Adrenal gland (tissue), 12 donors: ENCODE measurements around the gene BCL2L14. TPM values are rescaled to one million over a fixed set of nuclear protein-coding genes. Genes with fewer than 3 reads are reported as not detected.

Experiments used
- DNase-seq, 7 donors: peaks; one replicate each; pipeline ENCODE4 v3.0.0-alpha.2; 2019 to 2020
- H3K27ac ChIP-seq, 5 donors: fragments of 200-600 bp; sonication (generic) in 4 of 5; 1 replicate in 3 of 5; 2 replicates in 2 of 5; pipeline versions ENCODE4 v1.5.1 to v1.8.0; 2016 to 2020; ENCODE audit warnings: mild to moderate bottlenecking in 1 of 5
- H3K27me3 ChIP-seq: fragments of 200-600 bp; 2 replicates; pipeline ENCODE4 v1.8.0; 2021
- H3K36me3 ChIP-seq, 2 donors: fragments of 200-600 bp; replicated peaks in 1 of 2; 1 replicate in 1 of 2; 2 replicates in 1 of 2; pipeline versions ENCODE4 v1.5.1 to v1.8.0; 2018 to 2022
- H3K4me1 ChIP-seq, 2 donors: fragments of 200-600 bp; replicated peaks in 1 of 2; 1 replicate in 1 of 2; 2 replicates in 1 of 2; pipeline versions ENCODE4 v1.5.1 to v1.8.0; 2018 to 2021
- H3K4me3 ChIP-seq, 4 donors: fragments of 200-600 bp; sonication (generic) in 3 of 4; one replicate each; pipeline ENCODE4 v1.5.1; 2016 to 2018
- H3K9me3 ChIP-seq, 3 donors: fragments of 200-600 bp; sonication (generic) in 1 of 3; replicated peaks in 1 of 3; 1 replicate in 2 of 3; 2 replicates in 1 of 3; pipeline versions ENCODE4 v1.5.1 to v1.8.0; 2016 to 2021
- POLR2A ChIP-seq, 2 donors: fragments of 450-650 bp; IDR thresholded peaks; one replicate each; pipeline ENCODE4 v1.6.1; 2017; ENCODE audit warnings: antibody characterized with exemption in 2 of 2, mild to moderate bottlenecking in 2 of 2, moderate library complexity in 1 of 2
- WGBS, 4 donors: extraction: QIAGEN DNeasy Blood & Tissue Kit in 2 of 4; methylation state at CpG; one replicate each; pipeline versions ENCODE4 v1.1.5 to v1.1.7; 2013 to 2017; 5-methylcytosine and 5-hydroxymethylcytosine counted together
- intact Hi-C, 2 donors: fragments of 100-400 bp; cut with DNase I; formaldehyde crosslinking; loops; one replicate each; pipeline versions ENCODE4 v1.14.1 to v1.15.0; 2022 to 2023
- polyA plus RNA-seq, 3 donors: library from polyadenylated mRNA; stranded (reverse); fragments of 200-250 nt in 2 of 3; fragments of 350-450 nt in 1 of 3; fragmentation: Illumina TruSeq in 1 of 3; extraction: RNeasy Lipid Tissue Mini Kit (QIAGEN cat#74804) in 1 of 3; gene quantifications; one replicate each; pipeline ENCODE4 v1.2.3, GENCODE V29; 2013 to 2014
- total RNA-seq, 9 donors: library from RNA; depleted of rRNA in 4 of 9; stranded (reverse); fragments of >200 nt in 4 of 9; fragments of 120-200 nt in 1 of 9; fragmentation: NEBNext Ultra II Directional in 1 of 9; extraction: Animal tissue kit (Norgen Biotek cat#: 25700) in 1 of 9; gene quantifications; one replicate each; pipeline versions ENCODE4 v1.1.0 to v1.2.4, GENCODE V29; 2013 to 2023
- TF ChIP-seq, protein P1 (sequence below), 6 experiments: fragments of 450-650 bp in 4 of 6; fragments of 200-600 bp in 2 of 6; sonication (generic) in 1 of 6; IDR thresholded peaks; 1 replicate in 5 of 6; 2 replicates in 1 of 6; pipeline versions ENCODE4 v1.5.1 to v1.8.0; 2016 to 2021; ENCODE audit warnings: antibody characterized with exemption in 6 of 6, mild to moderate bottlenecking in 2 of 6, moderate library complexity in 1 of 6
- donor health status: healthy with polysubstance abuse.
- donor health status: Bipolar disorder and iron deficiency.
- donor health status: DM: yes; HTN: yes; CAD: no.
- donor health status: DM: no; HTN: no; CAD: no.
- donor health status: DM: no; HTN: no; CAD: no.
- donor health status: DM: yes; HTN: yes; CAD: no.

The BCL2L14 gene
- total and polyA plus RNA-seq, 12 donors = not detected

DNA sequence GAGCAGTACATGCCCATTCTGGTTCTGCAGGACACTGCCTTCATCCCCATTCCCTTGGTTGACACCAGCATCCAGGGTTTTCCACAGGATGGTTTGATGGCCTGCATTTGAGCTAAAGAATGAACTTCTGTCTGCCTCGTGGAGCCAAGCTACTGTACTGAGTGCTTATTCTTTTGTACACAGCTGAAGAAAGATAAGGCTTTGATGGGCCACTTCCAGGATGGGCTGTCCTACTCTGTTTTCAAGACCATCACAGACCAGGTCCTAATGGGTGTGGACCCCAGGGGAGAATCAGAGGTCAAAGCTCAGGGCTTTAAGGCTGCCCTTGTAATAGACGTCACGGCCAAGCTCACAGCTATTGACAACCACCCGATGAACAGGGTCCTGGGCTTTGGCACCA lies 23.7 kb downstream of the BCL2L14 start:
- H3K4me1 ChIP-seq = no peaks in the 10 kb centered on the region
- intact Hi-C loops = no loop called here
- H3K27me3 ChIP-seq = no peaks in the 10 kb centered on the region
- H3K27ac ChIP-seq = no peak overlapping the region
- no peak for TF ChIP-seq POLR2A (IDR thresholded peaks at IDR 0.05)
- TF ChIP-seq, protein P1, sequence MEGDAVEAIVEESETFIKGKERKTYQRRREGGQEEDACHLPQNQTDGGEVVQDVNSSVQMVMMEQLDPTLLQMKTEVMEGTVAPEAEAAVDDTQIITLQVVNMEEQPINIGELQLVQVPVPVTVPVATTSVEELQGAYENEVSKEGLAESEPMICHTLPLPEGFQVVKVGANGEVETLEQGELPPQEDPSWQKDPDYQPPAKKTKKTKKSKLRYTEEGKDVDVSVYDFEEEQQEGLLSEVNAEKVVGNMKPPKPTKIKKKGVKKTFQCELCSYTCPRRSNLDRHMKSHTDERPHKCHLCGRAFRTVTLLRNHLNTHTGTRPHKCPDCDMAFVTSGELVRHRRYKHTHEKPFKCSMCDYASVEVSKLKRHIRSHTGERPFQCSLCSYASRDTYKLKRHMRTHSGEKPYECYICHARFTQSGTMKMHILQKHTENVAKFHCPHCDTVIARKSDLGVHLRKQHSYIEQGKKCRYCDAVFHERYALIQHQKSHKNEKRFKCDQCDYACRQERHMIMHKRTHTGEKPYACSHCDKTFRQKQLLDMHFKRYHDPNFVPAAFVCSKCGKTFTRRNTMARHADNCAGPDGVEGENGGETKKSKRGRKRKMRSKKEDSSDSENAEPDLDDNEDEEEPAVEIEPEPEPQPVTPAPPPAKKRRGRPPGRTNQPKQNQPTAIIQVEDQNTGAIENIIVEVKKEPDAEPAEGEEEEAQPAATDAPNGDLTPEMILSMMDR (IDR thresholded peaks at IDR 0.05) = no peak
- H3K4me3 ChIP-seq = no peak overlapping the region
- DNase-seq = no peak
- no peaks in the 10 kb centered on the region for H3K36me3 ChIP-seq
- 86 to 93% (median 89%) methylated on average over 4 of the region's 4 CpGs for whole genome bisulfite sequencing, 4 donors
- H3K9me3 ChIP-seq = no peaks in the 10 kb centered on the region

DNA sequence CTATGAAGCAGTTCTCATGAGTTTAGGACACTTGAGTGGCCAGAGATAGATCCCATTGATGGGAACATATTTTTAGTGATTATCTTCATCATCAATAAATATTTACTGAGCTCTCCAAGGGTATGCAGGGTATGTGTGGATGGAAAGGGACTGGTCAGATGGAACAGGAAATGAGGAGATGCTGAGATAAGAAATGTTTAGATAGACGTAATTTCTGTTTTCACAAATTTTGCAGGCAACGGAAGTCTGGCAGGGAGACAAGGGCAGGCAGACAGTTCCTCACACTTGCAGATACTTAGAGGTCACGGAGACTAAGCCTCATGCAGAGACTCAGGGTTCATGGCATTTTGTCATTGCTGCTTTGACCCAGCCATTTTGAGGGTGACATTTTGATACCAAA lies 24.3 kb downstream of the BCL2L14 start:
- 47 to 58% (median 53%) methylated on average over 3 of the region's 3 CpGs for WGBS, 4 donors
- no peak for DNase-seq
- Histone ChIP-seq H3K4me1 (no peaks in the 10 kb centered on the region), H3K27me3 (no peaks in the 10 kb centered on the region), H3K36me3 (no peaks in the 10 kb centered on the region), H3K27ac (no peak overlapping the region), H3K9me3 (no peaks in the 10 kb centered on the region), H3K4me3 (no peak overlapping the region)
- no peak for TF ChIP-seq POLR2A (IDR thresholded peaks at IDR 0.05)
- TF ChIP-seq, protein P1 (IDR thresholded peaks at IDR 0.05) = no peak
- intact Hi-C loops = no loop called here

DNA sequence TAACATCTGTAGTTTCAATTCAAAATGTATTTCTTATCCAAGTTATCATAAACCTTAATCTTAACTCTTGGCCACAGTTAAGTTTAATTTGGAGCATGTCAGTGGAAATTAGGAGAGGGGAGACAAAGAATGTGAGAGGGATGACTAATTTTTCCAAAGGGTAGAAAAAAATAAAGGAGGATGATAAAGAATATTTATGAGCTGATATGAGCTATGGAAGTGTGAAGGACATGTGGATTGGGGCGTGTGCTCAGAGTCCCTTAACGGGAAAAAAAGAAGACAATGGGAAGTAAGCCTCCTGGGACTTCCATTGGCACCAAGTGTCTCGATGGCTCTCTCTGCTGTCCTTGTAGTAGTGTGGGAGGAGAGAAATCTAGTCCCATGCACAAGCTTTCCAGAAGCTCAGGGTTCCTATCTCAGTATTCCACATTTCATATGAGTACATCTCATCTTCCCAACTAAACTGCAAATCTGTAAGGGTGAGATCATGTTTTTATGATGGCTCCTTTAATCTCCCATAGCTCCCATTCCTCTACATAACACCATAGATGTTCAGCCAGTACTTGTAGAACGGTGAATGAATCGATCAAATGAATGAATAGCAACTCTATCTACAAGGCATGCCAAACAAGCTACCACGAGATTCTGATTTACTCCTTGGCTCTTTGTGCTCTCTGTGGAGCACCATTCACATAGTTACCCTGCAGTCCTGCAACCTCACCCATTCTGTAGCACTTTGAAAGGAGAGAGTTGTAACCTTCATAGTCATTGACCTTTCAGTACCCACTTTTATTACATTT lies 27.4 kb downstream of the BCL2L14 start:
- no peak for TF ChIP-seq POLR2A (IDR thresholded peaks at IDR 0.05)
- TF ChIP-seq, protein P1 (IDR thresholded peaks at IDR 0.05) = no peak
- 71 to 80% (median 77%) methylated on average over 6 of the region's 6 CpGs for WGBS, 4 donors
- DNase-seq = no peak
- H3K9me3 ChIP-seq = no peaks in the 10 kb centered on the region
- intact Hi-C loops = no loop called here
- H3K4me1 ChIP-seq = no peaks in the 10 kb centered on the region
- H3K27ac ChIP-seq = no peak overlapping the region
- H3K36me3 ChIP-seq = no peaks in the 10 kb centered on the region
- H3K27me3 ChIP-seq = no peaks in the 10 kb centered on the region
- H3K4me3 ChIP-seq = no peak overlapping the region

DNA sequence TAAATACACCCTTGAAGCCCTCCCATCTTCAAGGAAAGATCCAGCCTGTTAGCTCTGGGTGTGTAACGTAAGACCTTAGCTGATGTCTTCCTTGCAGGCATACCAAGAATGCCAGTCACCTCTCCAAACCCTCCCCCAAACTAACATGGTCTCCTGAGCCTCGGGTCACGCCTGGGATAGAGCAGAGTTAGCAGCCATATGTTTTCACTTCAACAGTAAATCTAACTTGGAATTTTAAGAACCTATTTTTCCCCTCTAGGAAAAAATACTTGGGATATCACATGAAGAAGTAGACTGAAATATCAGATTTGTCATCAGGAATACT lies 27.9 kb downstream of the BCL2L14 start:
- Histone ChIP-seq H3K9me3 (no peaks in the 10 kb centered on the region), H3K36me3 (no peaks in the 10 kb centered on the region), H3K27ac (no peak overlapping the region), H3K4me3 (no peak overlapping the region), H3K4me1 (no peaks in the 10 kb centered on the region), H3K27me3 (no peaks in the 10 kb centered on the region)
- no peak for DNase-seq
- TF ChIP-seq POLR2A (IDR thresholded peaks at IDR 0.05) = no peak
- TF ChIP-seq, protein P1 (IDR thresholded peaks at IDR 0.05) = no peak
- WGBS, 4 donors = 87 to 94% (median 89%) methylated on average over 3 of the region's 3 CpGs
- intact Hi-C loops = no loop called here
